Measurements from ENCODE around the gene FBXL16. TPM values are rescaled to one million over a fixed set of nuclear protein-coding genes. Genes with fewer than 3 reads are reported as not detected.

Gene FBXL16
- total RNA-seq, 1 donor from 2014 or later, result 0.53 TPM

- no peaks in the 10 kb centered on the region for H3K27me3 ChIP-seq (ENCODE audit: control insufficient read depth, insufficient read depth, low read length)
- peaks cover 17% of the 10 kb centered on the region for H3K36me3 ChIP-seq (ENCODE audit: control insufficient read depth, insufficient read depth, low read length)
- FAIRE-seq (no peak), DNase-seq (ENCODE audit: low read depth) (no peak)
- H3K4me3 ChIP-seq (ENCODE audit: low read depth, low read length), result no peak overlapping the region
- TF ChIP-seq, protein P1, sequence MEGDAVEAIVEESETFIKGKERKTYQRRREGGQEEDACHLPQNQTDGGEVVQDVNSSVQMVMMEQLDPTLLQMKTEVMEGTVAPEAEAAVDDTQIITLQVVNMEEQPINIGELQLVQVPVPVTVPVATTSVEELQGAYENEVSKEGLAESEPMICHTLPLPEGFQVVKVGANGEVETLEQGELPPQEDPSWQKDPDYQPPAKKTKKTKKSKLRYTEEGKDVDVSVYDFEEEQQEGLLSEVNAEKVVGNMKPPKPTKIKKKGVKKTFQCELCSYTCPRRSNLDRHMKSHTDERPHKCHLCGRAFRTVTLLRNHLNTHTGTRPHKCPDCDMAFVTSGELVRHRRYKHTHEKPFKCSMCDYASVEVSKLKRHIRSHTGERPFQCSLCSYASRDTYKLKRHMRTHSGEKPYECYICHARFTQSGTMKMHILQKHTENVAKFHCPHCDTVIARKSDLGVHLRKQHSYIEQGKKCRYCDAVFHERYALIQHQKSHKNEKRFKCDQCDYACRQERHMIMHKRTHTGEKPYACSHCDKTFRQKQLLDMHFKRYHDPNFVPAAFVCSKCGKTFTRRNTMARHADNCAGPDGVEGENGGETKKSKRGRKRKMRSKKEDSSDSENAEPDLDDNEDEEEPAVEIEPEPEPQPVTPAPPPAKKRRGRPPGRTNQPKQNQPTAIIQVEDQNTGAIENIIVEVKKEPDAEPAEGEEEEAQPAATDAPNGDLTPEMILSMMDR (IDR thresholded peaks at IDR 0.05; ENCODE audit: insufficient read depth, low read length, severe bottlenecking), result no peak
Measured at GRCh38 chr16:666572-666971, 39.0 kb downstream of the FBXL16 start.

GRCh38 chr16:662597-662996 is 43.0 kb downstream of the FBXL16 start:
- H3K27me3 ChIP-seq (ENCODE audit: control insufficient read depth, insufficient read depth, low read length), result no peaks in the 10 kb centered on the region
- TF ChIP-seq, protein P1 (IDR thresholded peaks at IDR 0.05; ENCODE audit: insufficient read depth, low read length, severe bottlenecking), result no peak
- DNase-seq (ENCODE audit: low read depth) (no peak), FAIRE-seq (no peak)
- peaks cover 7% of the 10 kb centered on the region for H3K36me3 ChIP-seq (ENCODE audit: control insufficient read depth, insufficient read depth, low read length)
- H3K4me3 ChIP-seq (ENCODE audit: low read depth, low read length), result no peak overlapping the region

DNA sequence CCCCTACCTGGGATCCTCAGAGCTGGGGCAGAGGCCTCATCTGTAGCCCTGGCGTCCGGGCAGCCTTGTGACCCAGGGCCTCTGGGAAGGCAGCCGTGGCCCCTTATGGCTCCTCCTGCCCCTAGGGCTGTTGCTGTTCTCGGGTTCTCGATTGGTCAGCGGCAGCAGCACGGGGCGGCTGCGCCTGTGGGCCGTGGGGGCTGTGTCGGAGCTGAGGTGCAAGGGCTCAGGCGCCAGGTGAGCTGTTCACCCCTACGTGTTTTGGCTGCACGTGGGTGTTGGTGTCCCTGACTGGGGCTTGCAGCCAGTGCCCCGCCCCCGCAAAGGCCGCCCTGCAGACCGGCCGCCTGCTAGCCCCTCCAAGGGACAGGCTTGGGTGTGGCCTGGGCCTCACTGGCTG is 43.5 kb downstream of the FBXL16 start:
- Histone ChIP-seq H3K4me3 (ENCODE audit: low read depth, low read length) (no peak overlapping the region), H3K36me3 (ENCODE audit: control insufficient read depth, insufficient read depth, low read length) (peaks cover 7% of the 10 kb centered on the region), H3K27me3 (ENCODE audit: control insufficient read depth, insufficient read depth, low read length) (no peaks in the 10 kb centered on the region)
- FAIRE-seq, result no peak
- DNase-seq (ENCODE audit: low read depth), result no peak
- TF ChIP-seq, protein P1 (IDR thresholded peaks at IDR 0.05; ENCODE audit: insufficient read depth, low read length, severe bottlenecking), result no peak

- no peak overlapping the region for H3K4me3 ChIP-seq (ENCODE audit: low read depth, low read length)
Measured at GRCh38 chr16:661184-661821, 44.3 kb downstream of the FBXL16 start.

GRCh38 chr16:660459-661183 is 45.0 kb downstream of the FBXL16 start:
- peaks cover 8% of the 10 kb centered on the region for H3K36me3 ChIP-seq (ENCODE audit: control insufficient read depth, insufficient read depth, low read length)
- FAIRE-seq, result no peak
- peak; percentile 65 for DNase-seq (ENCODE audit: low read depth)

More at GRCh38 chr16:661184-661821, 44.3 kb downstream of the FBXL16 start:
- Histone ChIP-seq H3K27me3 (ENCODE audit: control insufficient read depth, insufficient read depth, low read length) (no peaks in the 10 kb centered on the region), H3K36me3 (ENCODE audit: control insufficient read depth, insufficient read depth, low read length) (peaks cover 8% of the 10 kb centered on the region)
- FAIRE-seq, result no peak
- TF ChIP-seq, protein P1 (IDR thresholded peaks at IDR 0.05; ENCODE audit: insufficient read depth, low read length, severe bottlenecking), result no peak
- DNase-seq (ENCODE audit: low read depth), result no peak

More at GRCh38 chr16:660459-661183, 45.0 kb downstream of the FBXL16 start:
- TF ChIP-seq, protein P1 (IDR thresholded peaks at IDR 0.05; ENCODE audit: insufficient read depth, low read length, severe bottlenecking), result peak; percentile 69
- Histone ChIP-seq H3K27me3 (ENCODE audit: control insufficient read depth, insufficient read depth, low read length) (no peaks in the 10 kb centered on the region), H3K4me3 (ENCODE audit: low read depth, low read length) (no peak overlapping the region)

Measured in bronchial epithelial cell (primary cell).